ENCODE data around the gene CXorf49B. TPM values are rescaled to one million over a fixed set of nuclear protein-coding genes. Genes with fewer than 3 reads are reported as not detected.
"Not testable (repeated sequence)": the region's sequence is repeated elsewhere in the genome, so short reads cannot be mapped to it uniquely, and the experiment has no call there.

The CXorf49B gene
- total and polyA plus RNA-seq, 2 donors (not counting 1 experiment from before 2014, with no cell fraction given) = not detected

GRCh38 chrX:71806450-71806849, 43.3 kb downstream of the CXorf49B start:
- not testable (repeated sequence) for H3K27me3 Mint-ChIP-seq; H3K4me3 ChIP-seq (ENCODE audit: control extremely low read depth in 1 of 5, extremely low read depth in 1 of 5, insufficient read depth in 1 of 5, low read depth in 2 of 5, low read length in 4 of 5); H3K27ac Mint-ChIP-seq

GRCh38 chrX:71809886-71810285, 46.7 kb downstream of the CXorf49B start:
- intact Hi-C loops (cut with micrococcal nuclease) = no loop called here
- H3K27ac Mint-ChIP-seq = no peak overlapping the region
- H3K27me3 Mint-ChIP-seq = peaks cover 3% of the 10 kb centered on the region
- Histone ChIP-seq H3K79me2 (ENCODE audit: control insufficient read depth, insufficient read depth, low read length) (no peaks in the 10 kb centered on the region), H3K9me3 (ENCODE audit: control extremely low read depth in 1 of 3, control insufficient read depth in 2 of 3, insufficient read depth in 1 of 3, low read length in 2 of 3) (no peaks in the 10 kb centered on the region), H3K27ac (ENCODE audit: low read length in 2 of 2) (no peak overlapping the region), H3K4me3 (ENCODE audit: control extremely low read depth in 1 of 5, extremely low read depth in 1 of 5, insufficient read depth in 1 of 5, low read depth in 2 of 5, low read length in 4 of 5) (no peak overlapping the region), H3K9ac (ENCODE audit: low read length) (no peak overlapping the region), H2AFZ (ENCODE audit: insufficient read depth, low read depth, low read length, poor library complexity, severe bottlenecking) (no peak overlapping the region), H3K4me2 (replicated peaks; ENCODE audit: low read depth, low read length, poor library complexity, severe bottlenecking) (no peak overlapping the region), H4K20me1 (ENCODE audit: control insufficient read depth, insufficient read depth, low read length, poor library complexity, severe bottlenecking) (no peaks in the 10 kb centered on the region), H3K36me3 (replicated peaks in 1 of 2; ENCODE audit: control extremely low read depth in 1 of 2, control insufficient read depth in 1 of 2, extremely low read depth in 1 of 2, insufficient read depth in 2 of 2, low read length in 1 of 2) (no peaks in the 10 kb centered on the region), H3K4me1 (ENCODE audit: control insufficient read depth in 2 of 2, insufficient read depth in 2 of 2, low read length in 2 of 2) (no peaks in the 10 kb centered on the region), H3K27me3 (replicated peaks in 1 of 4; ENCODE audit: control extremely low read depth in 1 of 4, control insufficient read depth in 3 of 4, insufficient read depth in 4 of 4, low read length in 3 of 4) (no peaks in the 10 kb centered on the region)
- no peaks in the 10 kb centered on the region for H3K9me3 Mint-ChIP-seq (ENCODE audit: insufficient read depth)
- 82% methylated on average over 2 of the region's 10 CpGs for WGBS (ENCODE audit: insufficient coverage)
- POLR2A ChIA-PET = no interaction called here
- no peak overlapping the region for H3K4me3 Mint-ChIP-seq
- TF ChIP-seq, protein P1, sequence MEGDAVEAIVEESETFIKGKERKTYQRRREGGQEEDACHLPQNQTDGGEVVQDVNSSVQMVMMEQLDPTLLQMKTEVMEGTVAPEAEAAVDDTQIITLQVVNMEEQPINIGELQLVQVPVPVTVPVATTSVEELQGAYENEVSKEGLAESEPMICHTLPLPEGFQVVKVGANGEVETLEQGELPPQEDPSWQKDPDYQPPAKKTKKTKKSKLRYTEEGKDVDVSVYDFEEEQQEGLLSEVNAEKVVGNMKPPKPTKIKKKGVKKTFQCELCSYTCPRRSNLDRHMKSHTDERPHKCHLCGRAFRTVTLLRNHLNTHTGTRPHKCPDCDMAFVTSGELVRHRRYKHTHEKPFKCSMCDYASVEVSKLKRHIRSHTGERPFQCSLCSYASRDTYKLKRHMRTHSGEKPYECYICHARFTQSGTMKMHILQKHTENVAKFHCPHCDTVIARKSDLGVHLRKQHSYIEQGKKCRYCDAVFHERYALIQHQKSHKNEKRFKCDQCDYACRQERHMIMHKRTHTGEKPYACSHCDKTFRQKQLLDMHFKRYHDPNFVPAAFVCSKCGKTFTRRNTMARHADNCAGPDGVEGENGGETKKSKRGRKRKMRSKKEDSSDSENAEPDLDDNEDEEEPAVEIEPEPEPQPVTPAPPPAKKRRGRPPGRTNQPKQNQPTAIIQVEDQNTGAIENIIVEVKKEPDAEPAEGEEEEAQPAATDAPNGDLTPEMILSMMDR (IDR thresholded peaks at IDR 0.05) = no peak
- no peak for TF ChIP-seq EZH2 (IDR thresholded peaks at IDR 0.05; ENCODE audit: borderline replicate concordance, insufficient read depth, low read depth, low read length, poor library complexity, severe bottlenecking)
- DNase-seq (no peak), ATAC-seq (ENCODE audit: low read depth) (no peak)
- CTCF ChIA-PET = no interaction called here
- H3K4me1 Mint-ChIP-seq = no peaks in the 10 kb centered on the region

More at GRCh38 chrX:71806450-71806849, 43.3 kb downstream of the CXorf49B start:
- intact Hi-C loops (cut with micrococcal nuclease); H4K20me1 ChIP-seq (ENCODE audit: control insufficient read depth, insufficient read depth, low read length, poor library complexity, severe bottlenecking); DNase-seq; H3K9ac ChIP-seq (ENCODE audit: low read length); H3K4me3 Mint-ChIP-seq; H3K9me3 Mint-ChIP-seq (ENCODE audit: insufficient read depth); H3K4me1 ChIP-seq (ENCODE audit: control insufficient read depth in 2 of 2, insufficient read depth in 2 of 2, low read length in 2 of 2); ATAC-seq (ENCODE audit: low read depth); H3K36me3 ChIP-seq (replicated peaks in 1 of 2; ENCODE audit: control extremely low read depth in 1 of 2, control insufficient read depth in 1 of 2, extremely low read depth in 1 of 2, insufficient read depth in 2 of 2, low read length in 1 of 2); H3K4me1 Mint-ChIP-seq; H3K27ac ChIP-seq (ENCODE audit: low read length in 2 of 2); H3K79me2 ChIP-seq (ENCODE audit: control insufficient read depth, insufficient read depth, low read length); POLR2A ChIA-PET; H2AFZ ChIP-seq (ENCODE audit: insufficient read depth, low read depth, low read length, poor library complexity, severe bottlenecking); H3K27me3 ChIP-seq (replicated peaks in 1 of 4; ENCODE audit: control extremely low read depth in 1 of 4, control insufficient read depth in 3 of 4, insufficient read depth in 4 of 4, low read length in 3 of 4); H3K9me3 ChIP-seq (ENCODE audit: control extremely low read depth in 1 of 3, control insufficient read depth in 2 of 3, insufficient read depth in 1 of 3, low read length in 2 of 3); H3K4me2 ChIP-seq (replicated peaks; ENCODE audit: low read depth, low read length, poor library complexity, severe bottlenecking); CTCF ChIA-PET: not testable (repeated sequence)
- WGBS (ENCODE audit: insufficient coverage) = no CpG with 5 or more reads among the region's 5 CpGs

Data from B cell (primary cell).